ENCODE results near the gene HCFC1.

The HCFC1 gene

DNA sequence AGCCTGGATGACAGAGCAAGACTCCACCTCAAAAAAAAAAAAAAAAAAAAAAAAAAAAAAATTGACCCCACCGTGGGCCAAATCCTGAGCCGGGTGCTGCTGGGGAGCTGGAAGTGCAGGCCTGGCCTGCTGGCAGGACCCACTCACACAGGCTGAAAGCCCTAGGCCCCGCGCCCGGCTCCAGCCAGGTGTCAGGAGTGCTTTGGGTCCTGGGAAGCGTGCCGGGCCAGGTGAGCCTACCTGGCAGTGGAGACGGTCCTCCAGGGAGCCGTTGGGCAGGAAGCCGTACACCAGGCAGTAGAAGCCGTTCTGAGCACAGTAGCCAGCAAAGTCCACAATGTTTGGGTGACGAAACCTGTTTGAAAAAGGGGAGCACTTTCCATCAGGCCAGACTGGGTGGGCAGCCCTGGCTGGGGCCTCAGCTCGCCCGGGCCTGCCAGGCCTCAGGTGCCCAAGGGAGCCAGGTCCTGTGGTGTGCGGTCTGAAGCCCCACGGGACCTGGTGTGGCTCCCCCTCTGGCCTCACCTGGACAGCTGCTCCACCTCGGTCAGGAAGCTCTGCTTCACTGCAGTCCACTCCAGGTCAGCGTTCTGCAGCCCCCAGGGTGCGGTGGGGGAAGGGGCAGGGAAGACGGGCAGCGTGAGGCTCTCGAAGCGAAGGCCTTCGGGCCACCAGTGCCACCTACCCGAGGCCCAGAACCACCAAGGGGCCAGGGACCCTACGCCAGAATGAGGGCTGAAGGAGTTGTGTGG lies 46.3 kb upstream of the HCFC1 start:
- H3K9ac ChIP-seq (ENCODE audit: low read length): peak overlapping the region; percentile 89

DNA sequence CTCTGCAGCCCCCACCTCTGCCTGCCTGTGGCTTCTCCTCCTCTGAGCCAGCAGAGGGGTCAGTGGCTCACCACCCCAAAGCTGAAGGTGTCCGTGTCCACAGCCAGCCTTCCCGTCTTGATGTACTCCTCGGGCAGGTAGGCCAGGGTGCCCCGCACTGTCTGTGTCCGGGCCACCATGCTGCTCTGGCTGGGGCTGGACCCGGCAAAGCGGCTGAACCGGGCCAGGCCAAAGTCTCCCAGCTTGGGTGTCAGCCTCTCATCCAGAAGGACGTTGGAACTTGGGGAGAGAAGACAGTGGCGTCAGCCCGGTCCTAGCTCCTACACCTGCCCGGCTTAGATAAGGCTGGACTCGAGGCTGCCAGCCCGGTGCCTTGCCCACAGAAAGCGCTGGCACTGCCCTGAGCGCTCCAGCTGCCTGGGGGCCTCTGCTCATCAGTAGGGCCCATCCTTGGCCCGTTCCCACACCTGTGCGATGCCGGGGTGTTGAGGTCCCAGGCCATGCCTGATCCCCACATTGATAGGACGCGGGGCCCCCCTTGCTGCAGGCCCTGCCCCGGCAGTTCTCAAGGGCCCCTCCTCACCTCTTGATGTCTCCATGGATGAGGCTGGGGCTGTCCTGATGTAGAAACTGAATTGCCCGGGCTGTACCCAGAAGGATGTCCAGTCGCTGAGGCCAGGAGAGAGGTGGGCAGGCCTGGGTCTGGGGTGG lies 44.9 kb upstream of the HCFC1 start:
- Histone ChIP-seq H3F3A (ENCODE audit: insufficient read depth, low read length) (peaks cover 10% of the 10 kb centered on the region; the same call in 1 of the 2 replicates), H3K9me2 (replicated peaks; ENCODE audit: insufficient read depth, low read length) (no peaks in the 10 kb centered on the region), H3K9me3 (replicated peaks; ENCODE audit: insufficient read depth, low read length) (no peaks in the 10 kb centered on the region), H2AFZ (ENCODE audit: low read length) (no peak overlapping the region), H3K79me2 (ENCODE audit: low read length) (peaks cover 81% of the 10 kb centered on the region), H4K20me1 (ENCODE audit: insufficient read depth, low read length) (no peaks in the 10 kb centered on the region), H3K27ac (ENCODE audit: low read length) (no peak overlapping the region), H3K4me3 (ENCODE audit: low read length) (no peak overlapping the region), H3K4me2 (ENCODE audit: low read depth, low read length) (no peak overlapping the region), H3K9ac (ENCODE audit: low read length) (no peak overlapping the region), H3K36me3 (replicated peaks; ENCODE audit: insufficient read depth, low read length) (no peaks in the 10 kb centered on the region), H3K4me1 (ENCODE audit: low read length) (peaks cover 20% of the 10 kb centered on the region), H3K27me3 (replicated peaks; ENCODE audit: insufficient read depth, low read length) (no peaks in the 10 kb centered on the region)
- TF ChIP-seq, protein P1, sequence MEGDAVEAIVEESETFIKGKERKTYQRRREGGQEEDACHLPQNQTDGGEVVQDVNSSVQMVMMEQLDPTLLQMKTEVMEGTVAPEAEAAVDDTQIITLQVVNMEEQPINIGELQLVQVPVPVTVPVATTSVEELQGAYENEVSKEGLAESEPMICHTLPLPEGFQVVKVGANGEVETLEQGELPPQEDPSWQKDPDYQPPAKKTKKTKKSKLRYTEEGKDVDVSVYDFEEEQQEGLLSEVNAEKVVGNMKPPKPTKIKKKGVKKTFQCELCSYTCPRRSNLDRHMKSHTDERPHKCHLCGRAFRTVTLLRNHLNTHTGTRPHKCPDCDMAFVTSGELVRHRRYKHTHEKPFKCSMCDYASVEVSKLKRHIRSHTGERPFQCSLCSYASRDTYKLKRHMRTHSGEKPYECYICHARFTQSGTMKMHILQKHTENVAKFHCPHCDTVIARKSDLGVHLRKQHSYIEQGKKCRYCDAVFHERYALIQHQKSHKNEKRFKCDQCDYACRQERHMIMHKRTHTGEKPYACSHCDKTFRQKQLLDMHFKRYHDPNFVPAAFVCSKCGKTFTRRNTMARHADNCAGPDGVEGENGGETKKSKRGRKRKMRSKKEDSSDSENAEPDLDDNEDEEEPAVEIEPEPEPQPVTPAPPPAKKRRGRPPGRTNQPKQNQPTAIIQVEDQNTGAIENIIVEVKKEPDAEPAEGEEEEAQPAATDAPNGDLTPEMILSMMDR (IDR thresholded peaks at IDR 0.05; ENCODE audit: low read length): no peak
- no peak for TF ChIP-seq EZH2phosphoT487 (IDR thresholded peaks at IDR 0.05; ENCODE audit: low read length)
- no peak for TF ChIP-seq EZH2 (optimal IDR thresholded peaks at IDR 0.05; ENCODE audit: low read depth, low read length)
- DNase-seq: no peak

More for the DNA sequence above, 46.3 kb upstream of the HCFC1 start:
- H3K27ac ChIP-seq (ENCODE audit: low read length): peak overlapping the region; percentile 62; the same call in 1 of the 2 replicates
- no peaks in the 10 kb centered on the region for H3K27me3 ChIP-seq (replicated peaks; ENCODE audit: insufficient read depth, low read length)
- no peak overlapping the region for H2AFZ ChIP-seq (ENCODE audit: low read length)
- H3K4me1 ChIP-seq (ENCODE audit: low read length): peaks cover 12% of the 10 kb centered on the region
- H3K4me2 ChIP-seq (ENCODE audit: low read depth, low read length): peak overlapping the region; percentile 75
- H3F3A ChIP-seq (ENCODE audit: insufficient read depth, low read length): peaks cover 10% of the 10 kb centered on the region; the same call in 1 of the 2 replicates
- TF ChIP-seq, protein P1 (IDR thresholded peaks at IDR 0.05; ENCODE audit: low read length): no peak
- no peak for TF ChIP-seq EZH2 (optimal IDR thresholded peaks at IDR 0.05; ENCODE audit: low read depth, low read length)
- H3K4me3 ChIP-seq (ENCODE audit: low read length): peak overlapping the region; percentile 83
- no peaks in the 10 kb centered on the region for H3K36me3 ChIP-seq (replicated peaks; ENCODE audit: insufficient read depth, low read length)
- peaks cover 68% of the 10 kb centered on the region for H3K79me2 ChIP-seq (ENCODE audit: low read length)
- H3K9me2 ChIP-seq (replicated peaks; ENCODE audit: insufficient read depth, low read length): no peaks in the 10 kb centered on the region
- H3K9me3 ChIP-seq (replicated peaks; ENCODE audit: insufficient read depth, low read length): no peaks in the 10 kb centered on the region
- no peaks in the 10 kb centered on the region for H4K20me1 ChIP-seq (ENCODE audit: insufficient read depth, low read length)
- DNase-seq: no peak

DNA sequence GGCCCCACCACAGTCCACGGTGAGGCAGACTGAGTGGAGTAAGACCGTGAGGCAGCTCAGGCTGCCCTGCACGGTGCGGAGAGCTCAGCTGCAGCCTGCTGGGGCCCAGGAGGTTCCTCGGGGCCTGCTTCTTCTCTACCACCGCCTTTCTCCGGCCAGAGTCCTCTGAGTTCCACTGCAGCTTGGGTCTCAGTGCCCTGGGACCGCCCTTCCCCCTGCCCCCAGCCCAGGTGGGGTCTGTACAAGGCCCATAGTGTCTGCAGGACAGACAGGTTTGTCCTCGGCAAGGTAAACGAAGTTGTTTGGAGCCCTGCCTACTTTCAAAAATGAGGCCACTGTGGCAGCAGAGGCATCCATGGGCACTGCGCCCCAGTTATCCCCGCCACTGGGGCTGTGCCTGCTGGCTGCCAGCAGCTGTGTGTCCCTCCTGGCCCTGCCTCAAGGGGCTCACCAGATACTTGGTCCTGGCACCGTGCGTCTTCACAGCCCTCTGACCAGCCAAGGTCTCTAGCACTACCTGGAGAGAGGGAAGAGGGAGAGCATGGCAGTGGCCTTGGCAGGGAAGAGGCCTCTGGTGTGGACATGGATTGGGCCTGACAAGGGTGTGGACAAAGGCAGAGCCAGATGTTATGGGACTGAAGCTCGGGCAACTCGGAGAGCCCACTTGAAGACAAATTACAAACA lies 44.1 kb upstream of the HCFC1 start:
- Histone ChIP-seq H3K4me2 (ENCODE audit: low read depth, low read length) (no peak overlapping the region), H3K27me3 (replicated peaks; ENCODE audit: insufficient read depth, low read length) (no peaks in the 10 kb centered on the region), H3F3A (ENCODE audit: insufficient read depth, low read length) (peaks cover 10% of the 10 kb centered on the region), H3K4me3 (ENCODE audit: low read length) (no peak overlapping the region), H3K79me2 (ENCODE audit: low read length) (peaks cover 75% of the 10 kb centered on the region), H3K9me3 (replicated peaks; ENCODE audit: insufficient read depth, low read length) (no peaks in the 10 kb centered on the region), H3K9me2 (replicated peaks; ENCODE audit: insufficient read depth, low read length) (no peaks in the 10 kb centered on the region), H4K20me1 (ENCODE audit: insufficient read depth, low read length) (no peaks in the 10 kb centered on the region), H3K27ac (ENCODE audit: low read length) (no peak overlapping the region), H3K36me3 (replicated peaks; ENCODE audit: insufficient read depth, low read length) (no peaks in the 10 kb centered on the region), H3K4me1 (ENCODE audit: low read length) (peaks cover 23% of the 10 kb centered on the region), H2AFZ (ENCODE audit: low read length) (no peak overlapping the region), H3K9ac (ENCODE audit: low read length) (no peak overlapping the region)
- DNase-seq: no peak
- TF ChIP-seq EZH2phosphoT487 (IDR thresholded peaks at IDR 0.05; ENCODE audit: low read length) (no peak), EZH2 (optimal IDR thresholded peaks at IDR 0.05; ENCODE audit: low read depth, low read length) (no peak)
- TF ChIP-seq, protein P1 (IDR thresholded peaks at IDR 0.05; ENCODE audit: low read length): no peak
